Mesendoderm (in vitro differentiated cells): ENCODE measurements around the gene KLHDC7A. TPM values are rescaled to one million over a fixed set of nuclear protein-coding genes. Genes with fewer than 3 reads are reported as not detected.

Source experiments
- DNase-seq: peaks from one replicate; pipeline ENCODE4 v3.0.0; 2013
- H2AK5ac ChIP-seq: 2 replicates; pipeline ENCODE4 v1.6.1; 2013; ENCODE audit warnings: low read length, inconsistent platforms
- H2BK120ac ChIP-seq: 2 replicates; pipeline ENCODE4 v1.6.1; 2013; ENCODE audit warnings: low read depth, mild to moderate bottlenecking, low read length, moderate library complexity, mixed read lengths
- H2BK15ac ChIP-seq: replicated peaks from 2 replicates; pipeline ENCODE4 v1.6.1; 2013; ENCODE audit warnings: low read depth, mild to moderate bottlenecking, moderate library complexity
- H2BK5ac ChIP-seq: 2 replicates; pipeline ENCODE4 v1.6.1; 2013; ENCODE audit warnings: low read length, inconsistent platforms
- H3K18ac ChIP-seq: 2 replicates; pipeline ENCODE4 v1.6.1; 2013; ENCODE audit warnings: mild to moderate bottlenecking, low read length, mixed read lengths
- H3K23ac ChIP-seq: one replicate; pipeline ENCODE4 v1.6.1; 2013; ENCODE audit warnings: low read length
- H3K27ac ChIP-seq: 2 replicates; pipeline ENCODE4 v1.5.1; 2013; ENCODE audit warnings: low read depth, mild to moderate bottlenecking, inconsistent platforms, low read length, moderate library complexity
- H3K27me3 ChIP-seq: 2 replicates; pipeline ENCODE4 v1.6.1; 2013; ENCODE audit warnings: low read length, control low read depth, mild to moderate bottlenecking, inconsistent platforms; ENCODE audit not compliant: insufficient read depth, poor library complexity
- H3K36me3 ChIP-seq: 2 replicates; pipeline ENCODE4 v1.6.1; 2013; ENCODE audit warnings: low read length, inconsistent platforms; ENCODE audit not compliant: control insufficient read depth, insufficient read depth
- H3K4ac ChIP-seq: one replicate; pipeline ENCODE4 v1.6.1; 2013; ENCODE audit warnings: low read depth, mild to moderate bottlenecking, low read length, moderate library complexity
- H3K4me1 ChIP-seq: 2 replicates; pipeline ENCODE4 v1.6.1; 2013; ENCODE audit warnings: low read depth, low read length, inconsistent platforms; ENCODE audit not compliant: control insufficient read depth
- H3K4me2 ChIP-seq: 2 replicates; pipeline ENCODE4 v1.6.1; 2013; ENCODE audit warnings: low read length
- H3K4me3 ChIP-seq: 2 replicates; pipeline ENCODE4 v1.5.1; 2013; ENCODE audit warnings: mild to moderate bottlenecking, low read length
- H3K56ac ChIP-seq: one replicate; pipeline ENCODE4 v1.6.1; 2013; ENCODE audit warnings: low read length
- H3K79me1 ChIP-seq: 2 replicates; pipeline ENCODE4 v1.6.1; 2013; ENCODE audit warnings: low read length, inconsistent platforms
- H3K79me2 ChIP-seq: 2 replicates; pipeline ENCODE4 v1.6.1; 2013; ENCODE audit warnings: mild to moderate bottlenecking, low read length; ENCODE audit not compliant: control insufficient read depth, insufficient read depth
- H3K9ac ChIP-seq: 2 replicates; pipeline ENCODE4 v1.6.1; 2013; ENCODE audit warnings: low read length, inconsistent platforms
- H4K5ac ChIP-seq: one replicate; pipeline ENCODE4 v1.6.1; 2013; ENCODE audit warnings: low read length
- H4K8ac ChIP-seq: one replicate; pipeline ENCODE4 v1.6.1; 2013; ENCODE audit warnings: low read depth, mild to moderate bottlenecking, control low read depth, low read length, moderate library complexity
- WGBS: extraction: QIAGEN DNeasy Blood & Tissue Kit; methylation state at CpG from one replicate; pipeline ENCODE4 v1.1.7; 2013; ENCODE audit warnings: low lambda C conversion rate, missing lambda C conversion rate; ENCODE audit not compliant: insufficient coverage; ENCODE audit errors: extremely low coverage; 5-methylcytosine and 5-hydroxymethylcytosine counted together
- polyA plus RNA-seq, 2 experiments: library from polyadenylated mRNA; stranded (reverse); fragments of 200-250 nt; gene quantifications; one replicate each; pipeline ENCODE4 v1.2.3, GENCODE V29; 2013

The KLHDC7A gene
- polyA plus RNA-seq (2013, experiment 1 of 2): 3.8 TPM
- polyA plus RNA-seq (2013, experiment 2 of 2): 4.1 TPM

- no peak within 1 kb of the TSS for H3K4me2 ChIP-seq
- peak; percentile 95 for DNase-seq
- H3K23ac ChIP-seq: peak within 1 kb of the TSS; percentile 10
- peak within 1 kb of the TSS; percentile 46 for H3K27ac ChIP-seq
- H2BK5ac ChIP-seq: peak within 1 kb of the TSS; percentile 84
- no peak within 1 kb of the TSS for H2BK15ac ChIP-seq
- H3K18ac ChIP-seq: peak within 1 kb of the TSS; percentile 43
- peak within 1 kb of the TSS; percentile 60 for H3K4ac ChIP-seq
- H3K4me3 ChIP-seq: no peak within 1 kb of the TSS
- WGBS: no CpG with 5 or more reads among the region's 13 CpGs
- H4K8ac ChIP-seq: no peak within 1 kb of the TSS
- peak within 1 kb of the TSS; percentile 89 for H3K56ac ChIP-seq
- H3K79me1 ChIP-seq: no peaks in the 10 kb centered on the region
- H4K5ac ChIP-seq: peak within 1 kb of the TSS; percentile 47
- peak within 1 kb of the TSS; percentile 16 for H2BK120ac ChIP-seq
- peaks cover 13% of the 10 kb centered on the region for H3K4me1 ChIP-seq
- no peaks in the 10 kb centered on the region for H3K27me3 ChIP-seq
- no peaks in the 10 kb centered on the region for H3K36me3 ChIP-seq
- H2AK5ac ChIP-seq: peak within 1 kb of the TSS; percentile 51
- no peaks in the 10 kb centered on the region for H3K79me2 ChIP-seq
- H3K9ac ChIP-seq: peak within 1 kb of the TSS; percentile 35
Observed at GRCh38 chr1:18480315-18481189, at the start of gene KLHDC7A. KLHDC7A (plus strand) TSS chr1:18480930; CDS start chr1:18480982, 52 bp downstream.

- Histone ChIP-seq H3K4me3 (no peak overlapping the region), H2BK120ac (no peak overlapping the region), H3K36me3 (no peaks in the 10 kb centered on the region), H3K4me2 (no peak overlapping the region), H3K23ac (no peak overlapping the region), H3K27ac (no peak overlapping the region), H3K18ac (no peak overlapping the region), H3K4me1 (no peaks in the 10 kb centered on the region), H3K79me1 (no peaks in the 10 kb centered on the region), H3K56ac (no peak overlapping the region), H3K27me3 (no peaks in the 10 kb centered on the region), H2BK15ac (no peak overlapping the region), H3K79me2 (no peaks in the 10 kb centered on the region), H4K8ac (no peak overlapping the region), H4K5ac (no peak overlapping the region), H2AK5ac (no peak overlapping the region), H2BK5ac (no peak overlapping the region), H3K4ac (no peak overlapping the region), H3K9ac (no peak overlapping the region)
- DNase-seq: no peak
- WGBS: no CpG with 5 or more reads among the region's 3 CpGs
Observed at GRCh38 chr1:18434041-18434440, 46.7 kb upstream of the KLHDC7A start.

GRCh38 chr1:18440385-18441226 lies 40.1 kb upstream of the KLHDC7A start:
- no CpG with 5 or more reads among the region's 5 CpGs for WGBS
- no peak overlapping the region for H3K4me3 ChIP-seq

GRCh38 chr1:18443587-18444520 lies 36.9 kb upstream of the KLHDC7A start:
- no peak overlapping the region for H3K27ac ChIP-seq
- no peak overlapping the region for H3K18ac ChIP-seq
- H3K4me2 ChIP-seq: no peak overlapping the region
- no peak overlapping the region for H2BK15ac ChIP-seq
- no peak overlapping the region for H3K4ac ChIP-seq
- no peaks in the 10 kb centered on the region for H3K36me3 ChIP-seq
- no peak overlapping the region for H4K8ac ChIP-seq
- H4K5ac ChIP-seq: no peak overlapping the region
- H2AK5ac ChIP-seq: no peak overlapping the region
- peaks cover 3% of the 10 kb centered on the region for H3K4me1 ChIP-seq
- no CpG with 5 or more reads among the region's 11 CpGs for WGBS
- no peak overlapping the region for H3K23ac ChIP-seq
- H3K9ac ChIP-seq: no peak overlapping the region
- no peak overlapping the region for H3K56ac ChIP-seq
- no peaks in the 10 kb centered on the region for H3K79me2 ChIP-seq
- no peak overlapping the region for H2BK120ac ChIP-seq
- no peaks in the 10 kb centered on the region for H3K79me1 ChIP-seq
- H2BK5ac ChIP-seq: no peak overlapping the region
- no peaks in the 10 kb centered on the region for H3K27me3 ChIP-seq
- DNase-seq: no peak
- H3K4me3 ChIP-seq: no peak overlapping the region

More at GRCh38 chr1:18440385-18441226, 40.1 kb upstream of the KLHDC7A start:
- no peak overlapping the region for H3K23ac ChIP-seq
- H3K4me1 ChIP-seq: no peaks in the 10 kb centered on the region
- no peak overlapping the region for H3K27ac ChIP-seq
- H2AK5ac ChIP-seq: no peak overlapping the region
- H3K18ac ChIP-seq: no peak overlapping the region
- H4K5ac ChIP-seq: no peak overlapping the region
- no peak for DNase-seq
- H2BK15ac ChIP-seq: no peak overlapping the region
- H3K36me3 ChIP-seq: no peaks in the 10 kb centered on the region
- no peaks in the 10 kb centered on the region for H3K27me3 ChIP-seq
- H3K79me2 ChIP-seq: no peaks in the 10 kb centered on the region
- no peak overlapping the region for H3K4me2 ChIP-seq
- no peak overlapping the region for H4K8ac ChIP-seq
- H3K56ac ChIP-seq: no peak overlapping the region
- no peak overlapping the region for H2BK5ac ChIP-seq
- no peak overlapping the region for H3K9ac ChIP-seq
- H3K79me1 ChIP-seq: no peaks in the 10 kb centered on the region
- no peak overlapping the region for H2BK120ac ChIP-seq
- no peak overlapping the region for H3K4ac ChIP-seq

DNA sequence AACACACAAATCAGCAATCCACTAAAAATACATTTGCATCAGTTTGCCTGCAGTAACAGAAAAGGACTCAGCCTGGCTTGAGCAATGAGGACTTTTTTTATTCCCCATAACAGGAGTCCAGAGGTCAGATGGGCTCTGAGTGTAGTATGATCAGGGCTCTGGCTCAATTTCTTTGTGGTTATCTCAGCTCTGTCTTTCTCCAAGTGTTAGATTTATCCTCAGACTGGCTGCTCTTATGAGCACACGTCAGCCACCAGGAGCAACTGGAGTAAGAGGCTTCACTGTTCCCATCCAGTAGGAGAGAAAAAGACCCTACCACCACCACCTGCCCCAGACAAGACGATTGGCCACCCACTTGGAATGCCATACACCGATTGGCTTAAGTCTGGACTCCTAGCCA lies 36.2 kb upstream of the KLHDC7A start:
- H3K9ac ChIP-seq: no peak overlapping the region
- no peak overlapping the region for H2BK15ac ChIP-seq
- H4K8ac ChIP-seq: no peak overlapping the region
- no peak overlapping the region for H2BK5ac ChIP-seq
- no peak overlapping the region for H2AK5ac ChIP-seq
- no peak overlapping the region for H3K4ac ChIP-seq
- H2BK120ac ChIP-seq: no peak overlapping the region
- H3K79me1 ChIP-seq: no peaks in the 10 kb centered on the region
- peaks cover 3% of the 10 kb centered on the region for H3K4me1 ChIP-seq
- no peak overlapping the region for H3K18ac ChIP-seq
- H3K36me3 ChIP-seq: no peaks in the 10 kb centered on the region
- H4K5ac ChIP-seq: no peak overlapping the region
- no peak overlapping the region for H3K23ac ChIP-seq
- H3K79me2 ChIP-seq: no peaks in the 10 kb centered on the region
- H3K56ac ChIP-seq: no peak overlapping the region
- DNase-seq: no peak
- no peak overlapping the region for H3K4me3 ChIP-seq
- no CpG with 5 or more reads among the region's 3 CpGs for WGBS
- no peaks in the 10 kb centered on the region for H3K27me3 ChIP-seq
- H3K4me2 ChIP-seq: no peak overlapping the region
- H3K27ac ChIP-seq: no peak overlapping the region
